NT2/D1 (cell line): ENCODE results near the gene NENF.

Experiments used
- SUZ12 ChIP-seq: IDR thresholded peaks from 2 replicates; pipeline ENCODE4 v1.6.1; 2011; ENCODE audit not compliant: insufficient read length, insufficient read depth; ENCODE audit errors: extremely low read depth
- ZNF274 ChIP-seq: IDR thresholded peaks from 2 replicates; pipeline ENCODE4 v1.6.1; 2011; ENCODE audit warnings: mild to moderate bottlenecking, low read depth, low read length

- no peak for TF ChIP-seq ZNF274
- no peak for TF ChIP-seq SUZ12
Measured at GRCh38 chr1:212433577-212434462, 1.1 kb downstream of the NENF start.
